ENCODE data around the gene BNIP2.

BNIP2 gene

DNA sequence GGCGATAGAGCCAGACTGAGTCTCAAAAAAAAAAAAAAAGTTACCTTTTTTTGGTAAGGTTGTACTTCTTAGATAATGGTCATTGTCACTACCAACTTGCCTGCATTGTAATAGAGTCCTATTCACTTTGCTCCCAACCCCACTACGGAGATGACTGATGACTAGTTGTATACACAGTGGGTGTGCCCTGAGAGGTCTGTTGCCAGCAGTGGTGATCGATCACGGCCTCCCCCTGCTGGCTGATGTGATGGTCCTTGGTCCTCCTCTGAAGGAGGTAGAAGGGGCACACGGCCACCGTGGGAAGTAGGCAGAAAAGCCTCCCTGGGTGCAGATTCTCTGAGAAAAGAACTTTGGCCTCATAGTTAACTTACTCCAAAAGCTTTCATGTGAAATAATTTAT, 66.8 kb downstream of the BNIP2 start:
- peak; percentile 74 for DNase-seq

DNA sequence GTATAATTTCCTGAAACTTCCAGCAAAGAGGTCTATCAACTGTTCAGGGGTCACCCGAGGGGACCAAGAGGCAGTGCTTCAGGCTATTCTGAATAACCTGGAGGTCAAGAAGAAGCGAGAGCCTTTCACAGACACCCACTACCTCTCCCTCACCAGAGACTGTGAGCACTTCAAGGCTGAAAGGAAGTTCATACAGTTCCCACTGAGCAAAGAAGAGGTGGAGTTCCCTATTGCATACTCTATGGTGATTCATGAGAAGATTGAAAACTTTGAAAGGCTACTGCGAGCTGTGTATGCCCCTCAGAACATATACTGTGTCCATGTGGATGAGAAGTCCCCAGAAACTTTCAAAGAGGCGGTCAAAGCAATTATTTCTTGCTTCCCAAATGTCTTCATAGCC, 70.7 kb downstream of the BNIP2 start:
- no peak for DNase-seq

DNA sequence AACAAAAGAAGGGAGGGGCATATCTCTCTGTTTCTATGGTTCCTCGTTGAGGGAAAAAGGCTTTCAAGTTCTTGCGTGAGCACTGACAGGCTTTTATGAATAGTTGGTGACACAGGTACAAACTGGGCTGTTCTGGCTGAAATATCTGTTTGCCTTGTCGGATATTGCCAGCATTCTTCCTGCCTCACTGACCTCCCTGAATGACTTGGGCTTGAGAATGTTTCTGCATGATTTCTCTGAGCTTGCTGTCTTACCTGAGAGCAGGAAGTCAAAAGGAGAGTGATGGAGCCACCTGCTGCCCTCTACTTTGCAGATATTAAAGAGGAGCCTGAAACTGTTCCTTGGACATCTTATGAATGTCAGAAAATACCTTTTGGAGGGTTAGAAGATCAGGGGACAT, 72.7 kb downstream of the BNIP2 start:
- DNase-seq = no peak

DNA sequence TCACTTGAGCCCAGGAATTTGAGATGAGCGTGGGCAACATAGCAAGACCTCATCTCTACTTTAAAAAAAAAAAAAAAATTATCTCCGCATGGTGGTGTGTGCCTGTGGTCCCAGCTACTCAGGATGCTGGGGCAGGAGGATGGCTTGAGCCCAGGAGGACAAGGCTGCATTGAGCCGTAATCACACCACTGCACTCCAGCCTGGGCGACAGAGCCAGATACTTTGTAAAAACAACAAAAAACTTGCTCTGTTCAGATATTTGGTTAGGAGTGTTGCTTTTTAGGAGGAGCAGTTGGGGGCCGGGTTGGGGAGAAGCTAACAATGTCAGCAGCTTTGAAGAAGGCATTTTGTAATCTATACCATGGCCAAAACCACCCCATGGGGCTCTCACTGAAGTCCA, 73.5 kb downstream of the BNIP2 start:
- no peak for DNase-seq

DNA sequence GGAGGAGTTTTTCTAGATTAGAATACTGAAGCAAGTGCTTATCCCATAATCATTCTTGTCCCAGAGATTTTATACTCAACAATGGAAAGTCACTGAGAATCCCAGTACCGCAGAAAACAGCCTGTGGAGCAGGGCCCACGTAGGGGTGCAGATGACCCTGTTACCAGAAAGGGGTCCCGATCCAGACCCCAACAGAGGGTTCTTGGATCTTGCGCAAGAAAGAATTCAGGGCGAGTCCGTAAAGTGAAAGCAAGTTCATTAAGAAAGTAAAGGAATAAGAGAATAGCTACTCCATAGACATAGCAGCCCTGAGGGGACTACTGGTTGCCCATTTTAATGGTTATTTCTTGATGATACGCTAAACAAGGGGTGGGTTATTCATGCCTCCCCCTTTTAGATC, 75.0 kb downstream of the BNIP2 start:
- DNase-seq = no peak

DNA sequence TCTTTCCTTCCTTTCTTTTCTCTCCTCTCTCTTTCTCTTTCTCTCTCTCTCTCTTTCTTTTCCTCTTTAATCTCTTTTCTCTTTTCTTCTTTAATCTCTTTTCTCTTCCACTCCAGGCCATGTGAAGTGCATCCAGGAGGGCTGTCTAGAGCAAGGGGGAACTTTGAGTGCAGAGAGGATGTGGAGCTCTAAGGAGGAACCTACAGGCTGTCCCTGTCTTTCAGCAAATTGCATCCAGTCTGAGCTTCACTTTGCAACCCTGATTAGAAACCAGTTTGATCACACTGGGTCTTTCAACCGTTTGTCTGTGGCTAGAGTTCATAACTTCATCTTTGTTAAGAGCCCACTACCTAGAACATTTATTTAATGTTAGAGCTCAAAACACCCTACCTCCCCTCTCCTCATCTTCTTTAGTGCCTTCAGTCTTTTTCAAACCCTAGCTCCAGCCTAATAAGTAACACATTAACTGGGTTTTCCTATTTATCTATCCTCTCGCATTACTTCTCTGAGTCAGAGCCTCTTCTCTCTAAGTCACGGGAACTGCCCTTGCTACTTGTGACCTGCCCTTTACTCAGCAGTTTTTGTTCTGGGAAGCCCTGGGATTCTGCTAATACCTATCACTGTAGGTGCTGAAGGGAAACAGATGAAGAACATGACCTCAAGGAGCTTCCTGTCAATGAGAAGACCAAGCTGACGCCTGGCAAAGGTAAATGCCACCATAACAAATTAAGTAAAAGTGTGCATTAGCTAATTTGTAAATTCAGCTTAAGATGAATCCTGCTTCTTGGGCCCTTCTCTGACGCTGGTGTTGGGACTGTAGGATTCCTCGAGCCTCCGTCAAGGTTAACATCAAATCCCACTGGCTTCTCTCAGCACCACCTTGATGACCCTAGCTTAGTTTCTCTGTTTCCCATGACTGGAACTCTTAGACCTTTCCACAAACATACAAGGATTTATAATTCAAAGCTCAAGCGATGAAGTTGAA, 77.6 kb downstream of the BNIP2 start, which contains the start of gene GCNT3:
GCNT3 (plus strand) TSS at position 508 of the 985 bp plus-strand sequence. CDS start 6,456 bp downstream, outside the sequence.
- DNase-seq = no peak

DNA sequence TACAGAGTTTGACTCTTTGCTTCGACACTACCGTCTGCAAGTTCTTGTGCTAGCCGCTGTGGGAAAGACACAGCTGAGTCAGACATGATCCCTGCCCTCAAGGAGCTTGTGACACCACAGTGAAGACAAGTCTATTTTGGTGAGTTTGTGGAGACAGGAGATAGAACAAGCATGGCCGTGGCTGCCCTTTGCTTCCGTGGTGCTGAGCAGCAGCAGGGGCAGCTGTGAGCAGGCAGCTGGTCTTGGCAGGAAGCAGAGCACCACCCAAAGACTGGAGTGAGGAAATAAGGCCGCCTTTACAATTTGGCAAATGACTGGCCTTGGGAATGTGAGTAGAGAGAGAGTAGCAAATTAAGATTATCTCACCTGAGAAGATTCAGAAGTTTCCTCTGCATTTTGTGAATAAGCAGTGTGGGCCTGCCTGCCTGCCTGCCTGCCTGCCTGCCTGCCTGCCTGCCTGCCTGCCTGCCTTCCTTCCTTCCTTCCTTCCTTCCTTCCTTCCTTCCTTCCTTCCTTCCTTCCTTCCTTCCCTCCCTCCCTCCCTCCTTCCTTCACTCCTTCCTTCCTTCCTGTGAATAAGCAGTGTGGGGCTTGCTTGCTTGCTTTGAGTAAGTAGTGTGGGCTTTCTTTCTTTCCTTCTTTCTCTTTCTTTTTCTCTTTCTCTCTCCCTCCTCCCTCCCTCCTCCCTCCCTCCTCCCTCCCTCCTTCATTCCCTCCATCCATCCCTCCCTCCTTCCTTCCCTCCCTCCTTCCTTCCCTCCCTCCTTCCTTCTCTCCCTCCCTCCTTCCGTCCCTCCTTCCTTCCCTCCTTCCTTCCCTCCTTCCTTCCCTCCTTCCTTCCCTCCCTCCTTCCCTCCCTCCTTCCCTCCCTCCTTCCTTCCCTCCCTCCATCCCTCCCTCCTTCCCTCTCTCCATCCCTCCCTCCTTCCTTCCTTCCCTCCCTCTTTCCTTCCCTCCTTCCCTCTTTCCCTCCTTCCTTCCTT, 79.1 kb downstream of the BNIP2 start:
- DNase-seq = peak; percentile 8

Measured in hematopoietic multipotent progenitor cell treated with erythropoietin and hydrocortisone succinate and interleukin-3 and kit ligand, for 4 days (in vitro differentiated cells).